Measurements from ENCODE around the gene ARHGAP26.

The ARHGAP26 gene

DNA sequence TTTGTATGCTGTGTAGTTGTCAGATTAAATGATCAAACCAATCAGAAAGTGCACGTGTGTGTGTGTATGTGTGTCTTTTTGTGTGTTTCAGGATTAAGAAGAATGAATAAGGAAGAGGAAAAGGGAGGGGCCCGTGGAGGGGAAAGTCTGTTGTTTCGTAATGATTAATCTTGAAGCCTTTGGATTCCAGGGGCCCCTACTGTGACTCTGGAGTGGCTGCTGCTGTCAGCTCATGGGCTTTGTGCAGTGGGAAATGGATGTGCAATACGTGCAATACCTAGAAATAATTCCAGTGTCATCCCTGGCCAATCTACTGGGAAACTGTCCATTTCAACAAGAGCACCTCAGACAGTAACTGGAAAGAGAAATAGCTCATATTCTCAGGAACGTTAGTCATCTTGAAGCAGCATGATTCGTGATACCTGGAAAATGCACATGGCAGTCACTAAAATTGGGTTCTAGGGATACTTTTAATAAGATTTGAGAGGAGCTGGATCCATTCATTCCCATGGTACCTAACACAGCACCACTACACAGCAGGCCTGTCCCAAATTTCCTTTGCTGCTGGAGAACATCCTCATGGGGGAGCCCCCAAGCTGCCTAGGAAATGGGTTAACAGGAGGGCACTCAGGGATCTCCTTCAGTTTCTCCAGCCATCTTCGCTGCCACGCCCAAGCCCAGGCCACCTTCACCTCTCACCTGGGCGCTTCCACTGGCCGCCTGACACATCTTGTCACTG is 447.1 kb downstream of the ARHGAP26 start:
- DNase-seq = no peak

DNA sequence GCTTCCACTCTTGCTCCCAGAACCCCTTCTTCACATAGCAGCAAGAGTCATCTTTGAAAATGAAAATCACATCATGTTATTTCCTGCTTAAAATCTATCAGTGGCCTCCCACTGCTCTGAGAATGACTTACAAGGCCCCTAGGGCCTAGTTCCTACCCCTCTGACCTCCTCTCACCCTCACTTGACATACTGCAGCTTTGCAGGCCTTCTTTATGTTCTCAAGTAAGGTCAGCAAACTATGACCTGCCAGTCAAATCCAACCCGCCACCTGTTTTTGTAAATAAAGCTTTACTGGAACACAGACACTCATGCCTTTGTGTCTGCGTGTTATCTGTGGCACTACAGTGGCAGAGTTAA is 447.6 kb downstream of the ARHGAP26 start:
- no peak for DNase-seq

DNA sequence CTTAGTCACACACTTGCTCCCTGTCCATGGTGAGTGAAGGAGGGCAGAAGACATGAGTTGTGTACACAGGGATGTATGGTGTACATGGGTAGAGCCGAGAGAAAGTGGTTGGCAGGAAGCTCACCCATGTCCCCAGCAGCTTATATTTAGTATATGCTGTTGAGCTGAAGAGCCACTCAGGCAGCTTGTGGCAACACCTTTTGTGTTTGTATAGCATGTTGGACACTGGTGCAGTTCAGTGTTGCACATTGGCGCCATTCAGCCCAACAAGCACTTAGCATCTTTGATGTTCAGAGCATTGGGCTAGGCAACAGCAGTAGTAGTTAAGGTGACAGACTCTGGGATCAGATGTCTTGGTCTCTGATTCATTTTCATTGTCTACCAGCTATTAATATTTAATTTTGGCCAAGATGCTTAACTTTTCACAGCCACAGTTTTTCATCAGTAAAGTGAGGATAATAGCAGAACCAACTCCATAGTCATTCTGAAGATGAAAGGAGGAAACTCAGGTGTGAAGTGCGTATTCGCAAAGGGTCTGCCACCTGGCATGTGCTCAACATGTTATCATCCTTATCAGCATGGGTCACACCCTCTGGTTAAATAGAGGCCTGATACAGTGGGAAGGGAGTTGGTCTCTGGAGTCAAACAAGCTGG is 448.5 kb downstream of the ARHGAP26 start:
- no peak for DNase-seq

DNA sequence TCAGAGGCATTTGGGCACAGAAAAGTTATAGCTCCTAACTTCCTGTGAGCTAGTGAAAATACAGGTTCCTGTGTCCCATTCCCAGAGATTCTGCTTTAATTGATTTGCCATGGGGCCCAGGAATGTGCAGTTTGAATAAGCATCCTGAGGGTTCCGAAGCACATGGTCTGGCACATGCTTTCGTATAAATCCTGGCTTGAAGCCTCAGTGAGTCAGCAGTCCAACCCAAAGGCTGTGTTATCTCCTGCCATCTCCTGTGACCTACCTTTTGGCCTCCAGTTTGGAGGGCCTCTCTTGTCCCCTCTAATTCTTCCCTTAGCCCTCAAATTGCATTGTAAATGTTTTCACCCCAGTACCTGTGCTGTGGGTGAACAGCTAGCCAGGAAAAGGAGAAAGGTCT is 449.5 kb downstream of the ARHGAP26 start:
- no peak for DNase-seq

DNA sequence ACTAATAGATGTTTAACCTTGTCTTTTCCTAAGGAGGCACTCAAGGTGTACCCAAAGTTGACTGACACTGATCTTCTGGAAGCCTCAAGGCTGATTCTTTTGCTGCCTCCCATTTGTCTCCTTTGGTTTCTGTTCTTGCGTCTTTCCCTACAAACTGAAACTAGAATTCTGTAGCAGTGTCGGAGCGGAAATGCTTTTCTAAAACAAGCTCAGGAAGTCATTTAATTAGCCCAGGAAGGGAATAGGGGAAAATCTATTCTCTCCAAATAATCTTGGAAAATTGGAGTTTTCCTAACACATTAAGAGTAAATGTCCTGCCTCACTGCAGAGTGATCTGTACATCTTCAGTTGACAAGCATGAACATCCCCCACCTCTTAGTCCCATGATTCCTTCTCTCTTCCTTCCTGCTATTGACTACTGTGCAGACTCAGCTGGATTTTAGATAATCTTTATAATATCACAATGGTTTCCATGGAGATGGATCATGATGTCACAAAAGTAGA is 450.6 kb downstream of the ARHGAP26 start:
- DNase-seq = no peak

DNA sequence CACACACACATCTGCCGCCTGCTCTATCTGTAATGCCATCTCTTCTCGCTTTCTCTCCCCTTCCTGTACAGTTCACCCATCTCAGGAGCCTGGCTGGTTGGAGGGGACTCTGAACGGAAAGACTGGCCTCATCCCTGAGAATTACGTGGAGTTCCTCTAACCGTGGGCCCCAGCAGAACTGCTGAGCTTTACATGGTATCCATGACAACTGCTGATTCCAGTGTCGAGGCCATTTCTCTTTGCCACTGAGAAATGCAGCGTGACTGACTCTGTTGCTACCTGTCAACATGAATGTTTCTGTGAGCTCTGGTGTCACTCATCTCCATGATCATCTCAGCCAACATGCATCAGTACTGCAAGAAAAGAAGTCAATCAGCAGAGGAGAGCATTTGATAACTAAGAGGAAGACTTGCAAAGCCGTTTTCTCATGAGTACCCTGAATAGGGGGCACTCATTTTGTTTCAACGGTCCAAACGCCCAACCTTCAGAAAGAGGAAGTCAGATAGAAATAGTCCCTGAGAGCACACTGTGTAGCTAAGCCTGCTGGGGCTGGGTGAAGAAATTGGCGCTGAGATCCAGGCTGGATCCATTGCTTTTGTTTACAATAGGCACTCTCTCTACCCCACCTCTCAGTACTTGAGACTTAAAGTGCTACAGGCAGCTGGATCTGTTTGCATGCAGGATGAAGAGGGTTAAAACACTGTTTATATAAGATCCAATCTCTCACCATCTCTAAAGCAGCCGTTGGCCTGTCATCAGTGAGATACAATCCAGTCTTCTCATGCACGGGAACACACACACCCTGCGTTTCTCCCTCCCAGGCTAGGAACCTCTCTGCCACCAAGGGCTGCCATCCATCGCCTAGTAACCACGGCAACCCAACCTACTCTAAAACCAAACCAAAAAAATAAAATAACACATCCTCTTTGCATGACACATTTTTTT is 452.4 kb downstream of the ARHGAP26 start:
- peak; percentile 90 for DNase-seq

DNA sequence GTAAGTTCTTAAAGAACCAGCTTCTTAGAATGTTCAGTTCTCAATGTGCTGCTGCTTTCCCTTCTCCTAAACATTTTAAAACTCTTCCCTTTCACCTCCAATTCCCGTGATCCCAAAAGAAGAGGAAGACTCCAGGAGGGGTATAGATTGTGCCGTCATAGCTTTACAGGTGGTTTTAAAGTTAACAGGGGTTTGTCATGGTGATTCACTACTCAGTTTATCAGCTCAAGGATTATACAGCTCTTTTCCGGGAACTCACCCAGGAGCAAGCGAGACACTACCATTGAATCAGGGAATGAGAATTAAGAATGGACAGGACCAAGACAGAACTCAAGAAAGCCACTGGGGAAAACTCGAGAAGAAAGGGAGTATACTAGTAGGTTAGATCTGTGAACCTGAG is 454.5 kb downstream of the ARHGAP26 start:
- DNase-seq = no peak

DNA sequence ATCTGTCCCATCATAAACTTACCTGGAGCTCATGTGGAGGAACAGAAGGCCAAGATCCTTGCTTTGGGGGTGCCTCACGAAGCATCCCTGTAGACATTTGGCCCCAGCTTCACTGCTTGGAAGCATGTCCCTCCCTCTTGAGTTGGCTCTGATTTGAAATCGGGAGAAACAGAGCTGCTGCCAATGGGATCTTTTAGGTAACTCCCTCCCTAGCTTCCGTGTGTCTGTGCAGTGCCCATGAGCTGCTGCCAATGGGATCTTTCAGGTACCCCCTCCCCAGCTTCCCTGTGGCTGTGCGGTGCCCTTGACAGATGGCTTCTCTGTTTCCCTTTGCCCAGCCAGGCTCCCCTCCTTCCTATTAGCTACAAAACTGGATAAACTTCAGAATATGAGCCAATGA is 455.3 kb downstream of the ARHGAP26 start:
- DNase-seq = no peak

DNA sequence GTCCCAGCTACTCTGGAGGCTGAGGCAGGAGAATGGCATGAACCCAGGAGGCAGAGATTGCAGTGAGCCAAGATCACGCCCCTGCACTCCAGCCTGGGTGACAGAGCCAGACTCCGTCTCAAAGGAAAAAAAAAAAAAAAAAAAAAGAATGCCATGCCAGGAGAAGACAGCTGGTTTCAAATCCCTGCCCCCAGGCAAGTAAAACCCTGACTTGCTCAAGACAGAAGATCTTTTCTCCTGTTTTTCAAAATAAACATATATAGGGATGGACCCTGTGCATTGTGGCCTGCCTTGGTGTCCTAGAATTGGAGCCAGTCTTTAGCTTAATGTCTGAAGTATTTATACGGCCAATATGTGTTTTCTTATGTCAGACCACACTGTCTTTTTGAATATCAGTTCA is 456.2 kb downstream of the ARHGAP26 start:
- DNase-seq = no peak

DNA sequence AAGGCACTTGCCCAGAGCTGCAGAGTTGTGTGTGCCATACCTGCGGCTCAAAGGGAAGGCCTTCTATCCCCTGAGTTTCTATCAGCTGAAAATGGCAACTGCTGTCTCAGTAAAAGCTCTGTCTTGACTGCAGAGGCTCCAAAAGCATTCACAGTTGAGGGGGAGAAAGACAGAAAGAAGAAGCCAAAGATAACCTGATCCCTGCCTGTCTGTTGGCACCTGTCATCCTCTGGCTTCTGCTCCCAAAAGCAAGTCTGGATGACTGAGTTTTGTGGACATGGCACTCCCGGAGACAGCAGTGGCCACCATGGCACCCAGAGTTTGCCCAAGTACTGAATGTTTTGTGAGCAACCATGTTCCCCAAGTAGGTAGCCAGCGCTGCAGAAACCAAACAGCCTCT is 456.7 kb downstream of the ARHGAP26 start:
- DNase-seq = no peak

DNA sequence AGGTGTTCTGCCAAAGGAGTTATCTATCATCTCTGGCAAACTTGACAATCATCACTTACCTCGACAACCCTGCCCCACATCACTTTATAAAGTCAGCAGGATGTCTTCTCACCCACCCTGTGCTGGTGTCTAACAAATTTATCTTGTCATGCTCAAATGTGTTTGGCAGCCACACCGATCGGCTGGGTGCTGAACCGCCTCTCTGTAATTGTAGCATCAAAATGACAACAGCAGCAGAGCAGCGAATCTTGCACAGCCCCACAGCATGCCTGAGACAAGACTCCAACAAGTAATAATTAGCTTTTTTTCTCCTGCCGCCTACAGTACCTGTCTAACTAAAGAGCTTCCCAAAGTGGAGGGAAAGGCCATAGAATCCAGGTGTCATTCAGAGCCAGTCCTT is 457.1 kb downstream of the ARHGAP26 start:
- DNase-seq = no peak

DNA sequence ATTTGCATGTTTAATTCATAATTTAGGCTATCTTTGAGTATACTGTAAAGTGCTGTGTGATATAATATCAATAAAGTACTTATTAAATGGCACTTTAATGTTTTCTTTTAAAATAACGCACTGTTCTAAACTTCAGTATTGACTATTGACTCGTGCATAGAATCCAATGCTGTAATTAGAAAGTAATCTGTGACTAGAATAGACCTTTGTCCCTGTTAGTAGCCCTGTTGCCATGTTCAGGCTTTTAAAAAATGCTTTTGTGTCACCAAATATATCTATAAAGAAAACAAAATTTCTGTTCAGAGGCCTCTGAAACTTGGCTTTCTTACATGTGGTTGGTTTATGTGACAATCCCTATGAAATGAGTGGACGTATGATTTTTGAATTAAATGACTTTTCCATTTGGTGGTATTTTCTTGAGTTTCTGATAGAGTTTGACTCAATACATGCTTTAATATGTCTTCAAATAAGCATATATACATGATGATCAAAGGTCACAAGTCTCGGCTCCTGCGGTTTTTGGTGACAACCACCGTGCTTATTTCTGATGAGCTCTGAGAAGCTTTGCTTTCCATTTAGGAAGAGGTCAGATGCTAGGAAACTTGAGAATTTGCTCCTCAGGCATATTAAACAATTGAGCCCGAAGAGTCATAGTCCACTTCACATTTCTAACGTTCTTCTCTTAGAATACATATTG is 458.6 kb downstream of the ARHGAP26 start:
- DNase-seq = no peak

DNA sequence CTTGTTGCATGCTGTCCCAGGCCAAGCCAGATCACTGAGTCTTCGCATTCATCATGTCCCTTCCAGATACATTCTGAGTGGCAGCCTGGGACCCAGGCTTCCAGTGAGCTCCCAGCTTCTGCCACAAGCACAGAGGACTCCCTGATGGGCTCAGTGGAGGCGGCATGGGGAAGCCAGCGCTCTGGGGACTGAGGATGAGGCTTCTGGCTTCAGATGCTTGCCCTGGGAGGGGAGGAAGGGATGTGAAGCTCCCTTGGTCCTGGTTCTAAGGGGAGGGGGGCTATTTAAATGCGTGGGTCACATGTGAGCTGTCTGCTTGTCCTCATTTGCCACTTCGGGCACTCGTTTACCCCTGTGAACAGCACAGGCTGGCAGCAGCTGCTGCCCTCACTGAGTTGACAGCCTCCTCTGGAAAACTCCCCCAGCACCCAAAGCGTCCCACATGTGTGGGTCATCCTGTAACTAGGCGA is 459.3 kb downstream of the ARHGAP26 start:
- no peak for DNase-seq

DNA sequence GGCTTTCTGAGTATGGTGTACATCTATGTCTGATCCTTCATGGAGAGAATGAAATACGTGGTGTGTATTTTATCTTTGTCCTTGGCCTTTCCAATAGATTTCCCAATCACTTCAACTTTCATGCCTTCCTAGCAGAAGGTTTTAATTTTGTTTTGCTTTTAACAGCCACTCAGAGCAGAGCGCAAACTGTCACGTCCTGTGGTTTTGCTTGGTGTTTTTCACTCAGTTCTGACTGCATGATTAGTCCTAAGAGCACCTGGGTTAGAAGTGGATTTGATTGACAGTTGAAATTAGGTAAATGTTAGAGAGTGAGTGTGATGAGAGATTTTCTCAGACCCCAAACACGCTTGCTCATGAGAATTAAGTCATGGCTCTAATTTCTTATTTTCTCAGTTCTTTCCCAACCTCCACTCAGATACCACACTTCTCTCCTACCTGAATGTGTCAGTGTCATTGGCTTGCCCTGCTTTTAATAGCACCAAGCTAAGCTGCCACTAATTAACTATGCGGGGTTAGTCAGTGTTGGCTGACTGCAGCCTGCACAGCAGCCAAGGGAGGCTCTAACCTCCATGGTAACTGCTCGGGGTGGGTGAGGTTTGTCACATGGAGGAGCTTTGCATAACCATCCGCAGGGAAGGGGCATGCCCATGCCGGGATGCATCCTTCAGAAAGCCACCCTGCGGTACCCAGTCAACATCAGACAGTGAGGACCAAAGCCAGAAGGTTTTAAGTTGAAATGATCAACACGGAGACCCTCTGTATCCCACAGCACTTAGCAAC is 459.9 kb downstream of the ARHGAP26 start:
- peak; percentile 43 for DNase-seq

DNA sequence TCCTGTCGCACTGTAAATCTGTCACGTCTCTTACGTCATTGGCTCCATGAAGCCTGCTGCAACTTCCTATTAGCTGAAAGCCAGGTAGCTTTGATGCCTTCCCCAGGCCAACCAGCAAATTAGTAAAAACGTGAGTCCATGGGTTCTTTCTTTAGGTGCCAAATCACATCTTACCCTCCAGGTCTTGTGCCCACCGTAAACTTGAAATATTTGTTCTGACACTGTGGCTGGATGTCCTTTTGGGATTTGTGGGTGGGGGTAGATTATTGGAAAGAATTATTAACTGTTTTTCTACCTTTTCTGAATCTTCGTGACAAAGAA is 460.5 kb downstream of the ARHGAP26 start:
- no peak for DNase-seq

DNA sequence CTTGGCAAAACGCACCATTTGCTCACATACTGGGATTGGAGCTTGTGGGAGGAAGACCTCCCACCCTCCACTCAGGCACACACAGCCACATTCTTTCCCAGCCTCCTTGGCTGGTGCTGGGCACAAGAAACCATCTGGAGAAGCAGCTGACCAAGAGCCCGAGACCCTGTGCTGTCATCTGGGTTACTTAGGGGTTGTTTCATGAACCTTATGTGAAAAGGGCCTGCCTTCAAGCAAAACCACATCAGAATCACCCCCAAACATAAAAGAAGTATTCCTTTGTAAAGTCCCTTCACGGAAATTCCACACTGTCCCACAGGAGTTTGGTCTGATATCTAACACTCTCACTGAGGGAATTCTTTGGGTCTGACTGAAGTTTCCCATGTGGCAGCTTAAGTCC is 461.2 kb downstream of the ARHGAP26 start:
- no peak for DNase-seq

DNA sequence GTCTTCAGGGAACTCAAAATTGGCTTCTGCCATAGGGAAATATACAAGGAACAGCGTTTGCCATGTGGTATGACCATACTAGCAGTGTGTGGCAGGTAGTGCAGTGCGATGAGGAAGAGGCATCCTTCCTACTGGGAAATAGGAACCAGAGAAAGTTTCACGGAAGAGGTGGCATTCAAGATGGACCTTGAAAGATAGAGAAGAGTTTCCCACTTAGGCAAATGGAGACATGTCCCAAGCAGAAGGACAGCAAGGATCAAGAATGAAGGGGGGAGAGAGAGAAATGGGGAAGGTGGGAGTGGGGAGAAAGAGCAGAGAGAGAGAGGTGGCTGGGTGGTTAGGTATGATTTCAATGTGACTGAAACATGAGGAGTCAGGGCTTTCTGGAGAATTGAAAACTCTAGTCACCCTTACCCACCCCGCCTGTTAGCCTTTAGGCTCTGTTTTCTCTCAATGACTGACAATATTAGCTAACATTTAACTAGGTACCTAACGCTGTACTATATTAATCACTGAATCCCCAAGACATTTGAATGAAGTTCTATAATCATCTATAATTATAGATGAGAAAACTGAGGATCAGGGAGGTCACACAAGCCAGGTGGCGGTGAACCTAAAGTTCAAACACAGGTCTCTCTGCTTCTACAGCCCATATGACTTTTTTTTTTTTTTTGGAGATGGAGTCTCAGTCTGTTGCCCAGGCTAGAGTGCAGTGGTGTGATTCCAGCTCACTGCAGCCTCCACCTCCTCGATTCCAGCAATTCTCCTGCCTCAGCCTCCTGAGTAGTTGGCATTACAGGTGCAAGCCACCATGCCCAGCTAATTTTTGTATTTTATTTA is 462.0 kb downstream of the ARHGAP26 start:
- no peak for DNase-seq

DNA sequence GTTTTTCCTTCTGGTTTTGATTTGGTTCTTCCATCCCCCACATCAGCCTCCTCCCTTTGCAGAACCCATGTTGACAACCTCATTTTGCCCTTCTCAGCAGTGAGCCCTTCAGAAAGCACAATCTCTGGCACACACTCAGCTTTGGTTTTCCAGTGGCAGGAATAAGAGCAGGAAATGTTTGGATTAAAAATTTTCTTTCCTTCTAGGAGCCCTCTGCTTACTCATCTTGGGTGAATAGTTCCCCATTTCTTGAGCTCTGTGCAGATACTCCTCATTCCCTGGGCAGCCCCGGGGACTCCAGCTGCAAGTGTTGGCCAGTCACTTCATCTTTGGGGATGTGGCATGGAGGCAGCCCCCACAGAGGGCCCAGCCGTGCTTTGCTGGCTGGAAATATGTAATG is 462.9 kb downstream of the ARHGAP26 start:
- DNase-seq = no peak

DNA sequence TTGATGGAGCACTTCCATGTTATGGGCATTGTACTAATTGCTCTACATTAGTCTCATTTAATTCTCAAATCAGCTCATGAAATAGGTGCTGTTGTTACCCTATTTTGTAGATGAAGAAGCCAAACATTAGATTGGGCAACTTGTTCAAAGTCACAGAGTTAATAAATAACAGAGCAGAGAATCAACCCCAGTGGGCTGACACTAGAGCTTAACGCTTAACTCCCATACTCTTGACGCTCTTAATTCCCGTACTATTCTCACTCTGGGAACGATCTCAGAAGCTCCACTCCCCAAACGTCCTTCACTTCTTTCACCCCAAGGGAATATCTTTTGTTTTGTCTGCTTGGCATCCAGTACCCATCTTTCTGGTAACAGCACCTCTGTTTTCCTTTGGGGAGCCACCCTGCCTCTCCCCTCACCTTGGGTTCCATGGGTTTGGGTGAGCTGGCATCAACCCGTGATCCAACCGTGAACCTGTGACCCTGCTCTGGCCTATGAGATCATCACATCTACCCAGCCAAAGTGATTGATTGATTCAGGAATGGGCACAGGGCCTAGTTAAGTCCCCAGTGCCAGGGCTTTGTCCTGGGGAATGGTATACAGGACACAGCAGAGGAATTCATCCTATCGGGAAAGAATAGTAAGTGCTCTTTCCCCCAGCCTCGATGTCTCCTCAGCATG is 464.1 kb downstream of the ARHGAP26 start:
- DNase-seq = no peak

DNA sequence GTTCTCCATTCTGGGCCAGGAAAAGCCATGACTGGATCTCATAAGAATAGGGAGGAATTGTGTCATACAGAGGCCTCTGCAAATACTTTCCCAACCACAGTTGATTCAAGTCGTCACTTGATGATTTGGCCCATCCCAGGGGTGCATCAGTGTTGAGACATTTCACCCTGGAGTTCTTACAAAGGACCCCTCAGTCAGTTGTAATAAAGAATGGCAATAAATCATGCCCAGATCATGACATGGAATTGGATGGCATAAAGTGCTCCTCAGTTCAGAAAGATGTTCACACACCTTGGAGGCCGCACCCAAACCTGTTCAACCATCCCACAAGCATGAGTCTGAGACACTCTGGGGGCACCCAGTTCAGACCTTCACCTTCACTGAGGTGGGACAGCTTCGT is 465.2 kb downstream of the ARHGAP26 start:
- no peak for DNase-seq

DNA sequence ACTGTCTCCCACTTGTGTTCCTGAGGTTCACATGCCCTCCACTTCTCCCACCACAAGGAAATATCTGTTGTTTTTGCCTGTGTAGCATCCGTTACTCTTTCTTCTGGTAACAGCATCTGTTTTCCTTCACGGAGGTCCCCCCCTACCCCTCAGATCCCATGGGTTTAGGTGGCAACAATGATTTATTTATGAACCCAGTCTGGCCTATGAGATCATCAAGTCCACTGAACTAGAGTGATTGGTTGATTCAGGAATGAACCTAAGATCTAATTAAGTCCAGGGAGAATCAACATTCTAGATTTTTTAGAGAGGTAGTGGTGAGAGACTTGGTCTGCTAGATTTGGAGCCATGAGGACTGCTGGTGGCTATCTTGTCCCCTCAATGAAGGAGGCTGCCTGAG is 466.5 kb downstream of the ARHGAP26 start:
- no peak for DNase-seq

All from NCI-H1436 treated with DMSO at 0.1 percent for 48 hours (cell line).